ENCODE measurements around the gene LZTFL1.

Gene LZTFL1

GRCh38 chr3:45807133-45807532 is 34.8 kb downstream of the LZTFL1 start:
- FAIRE-seq: no peak

DNA sequence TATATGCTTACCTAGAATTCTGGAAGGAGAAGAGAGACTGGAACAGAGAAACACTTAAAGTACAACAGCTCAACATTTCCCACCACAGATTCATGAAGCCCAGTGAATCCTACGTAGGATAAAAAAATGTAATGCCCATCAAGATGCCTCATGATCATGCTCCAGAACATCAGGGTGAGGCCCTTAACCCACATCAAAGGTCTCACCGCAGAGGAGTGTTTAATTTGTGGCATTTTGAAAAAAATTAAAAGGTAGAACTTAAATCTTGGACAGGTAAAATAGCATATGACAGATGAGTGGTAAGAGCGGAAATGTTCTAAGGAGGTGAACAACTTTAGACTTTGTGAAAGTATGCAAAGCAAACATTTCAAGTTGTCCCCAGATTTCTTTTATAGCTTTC is 35.8 kb downstream of the LZTFL1 start:
- no peak for FAIRE-seq

DNA sequence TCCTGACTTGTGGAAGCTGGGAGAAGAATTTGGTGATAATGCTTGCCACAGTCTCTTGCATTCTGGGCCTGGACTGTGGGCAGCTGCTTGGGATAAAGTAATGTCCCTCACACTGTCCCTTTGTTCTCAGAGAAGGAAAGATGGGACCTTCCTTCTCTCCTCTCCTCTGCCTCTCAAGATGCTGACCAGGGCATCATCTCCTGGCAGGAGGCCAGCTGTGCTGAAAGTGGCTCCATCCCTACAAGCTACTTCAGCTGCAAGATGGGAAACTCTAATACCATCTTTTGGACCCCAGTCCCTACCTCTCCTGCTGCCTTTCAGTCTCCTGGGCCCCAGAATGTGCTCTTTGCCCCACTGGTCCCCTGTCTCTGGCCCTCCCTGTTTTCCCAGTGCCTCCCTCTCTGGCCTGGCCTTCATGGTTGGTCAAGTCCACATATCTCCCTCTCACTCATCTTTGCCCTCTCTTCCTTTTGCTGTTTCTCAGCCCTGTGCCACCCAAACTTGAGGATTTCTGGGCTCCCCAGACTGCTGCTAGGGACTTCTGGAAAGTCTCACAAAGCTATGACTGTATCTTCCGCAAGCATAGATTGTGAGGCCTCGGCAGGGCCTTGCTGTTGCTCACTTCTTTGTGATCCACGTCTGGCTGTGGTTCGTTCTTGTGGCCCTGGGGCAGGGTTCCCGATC is 38.5 kb downstream of the LZTFL1 start:
- no peak for FAIRE-seq

DNA sequence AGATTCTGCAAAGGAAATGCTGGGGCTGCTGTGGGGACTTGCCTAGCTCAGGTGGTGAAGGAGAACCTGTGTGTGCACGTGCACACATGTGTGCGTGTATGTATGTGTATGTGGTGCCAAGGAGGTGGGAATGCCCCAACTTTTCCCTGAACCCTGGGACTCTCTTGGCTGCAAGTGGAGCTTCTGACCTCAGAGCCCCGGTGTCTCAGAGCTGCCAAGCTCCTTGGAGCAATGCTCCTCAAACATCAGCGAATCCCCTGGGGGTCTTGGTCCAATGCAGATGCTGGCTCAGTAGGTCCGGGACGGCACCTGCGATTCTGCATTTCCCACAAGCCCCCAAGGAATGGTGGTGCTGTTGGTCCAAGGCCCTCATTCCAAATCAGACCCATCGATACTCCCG is 39.8 kb downstream of the LZTFL1 start:
- FAIRE-seq: no peak

- no peak for FAIRE-seq
Measured at GRCh38 chr3:45800611-45801010, 41.3 kb downstream of the LZTFL1 start.

- no peak for FAIRE-seq
Measured at GRCh38 chr3:45799586-45799985, 42.3 kb downstream of the LZTFL1 start.

GRCh38 chr3:45798034-45798433 is 43.9 kb downstream of the LZTFL1 start:
- no peak for FAIRE-seq

DNA sequence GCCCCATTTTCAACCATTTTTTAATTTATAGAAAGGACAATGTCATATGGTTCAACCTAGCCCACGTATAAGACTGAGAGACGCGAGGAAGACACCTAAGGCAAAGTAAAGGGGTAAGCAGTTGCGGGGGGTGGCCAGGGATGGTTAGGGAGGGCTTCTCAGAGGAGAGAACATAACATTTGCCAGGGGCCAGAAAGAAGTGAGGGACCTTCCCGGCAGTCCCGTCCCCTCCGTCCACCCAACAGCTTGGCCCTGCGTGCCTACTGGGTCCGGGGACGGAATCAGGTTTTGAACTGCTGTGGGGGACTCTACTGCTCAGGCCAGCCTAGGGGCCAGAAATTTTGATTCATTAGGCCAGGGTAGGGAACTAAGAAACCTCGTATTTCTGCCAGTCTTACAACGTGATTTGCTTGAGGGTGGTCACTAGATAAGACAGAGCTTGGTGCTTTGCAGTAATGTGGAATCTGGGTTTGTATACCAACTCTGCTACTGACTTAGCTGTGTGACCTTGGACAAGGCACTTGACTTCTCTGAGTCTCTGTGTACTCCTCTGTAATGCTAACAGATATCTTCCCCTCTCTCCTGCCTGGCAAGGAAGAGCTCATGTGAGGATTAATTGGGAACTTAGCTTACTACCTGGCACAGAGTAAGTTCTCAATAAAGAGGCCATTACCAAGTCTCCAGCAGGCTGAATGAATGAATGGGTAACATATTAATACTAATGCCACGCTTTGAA is 44.8 kb downstream of the LZTFL1 start:
- FAIRE-seq: no peak

- FAIRE-seq: no peak
Measured at GRCh38 chr3:45795882-45796765, 45.8 kb downstream of the LZTFL1 start, which contains the start of gene SLC6A20. TSS of gene SLC6A20 (minus strand) at chr3:45796536. CDS start at chr3:45796419, 117 bp downstream.

DNA sequence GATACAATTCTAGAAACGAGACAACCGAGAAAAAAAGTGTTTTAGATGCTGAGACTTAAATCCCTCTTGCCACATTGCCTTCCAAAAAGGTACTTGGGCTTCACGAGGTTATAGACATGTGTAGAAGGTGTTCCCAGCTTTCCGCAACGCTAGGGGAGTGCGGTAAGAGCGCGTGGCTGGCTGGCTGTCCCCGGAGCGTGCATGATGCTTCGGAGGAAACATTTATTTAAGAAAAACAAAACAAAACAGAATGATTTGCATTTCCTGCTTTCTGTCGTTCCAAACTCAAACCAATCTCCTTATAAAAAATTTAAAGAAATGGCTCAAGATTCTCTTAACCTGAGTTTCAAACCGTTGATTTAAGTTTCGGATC is 46.4 kb downstream of the LZTFL1 start:
- FAIRE-seq: no peak

- no peak for FAIRE-seq
Measured at GRCh38 chr3:45794660-45795059, 47.3 kb downstream of the LZTFL1 start.

DNA sequence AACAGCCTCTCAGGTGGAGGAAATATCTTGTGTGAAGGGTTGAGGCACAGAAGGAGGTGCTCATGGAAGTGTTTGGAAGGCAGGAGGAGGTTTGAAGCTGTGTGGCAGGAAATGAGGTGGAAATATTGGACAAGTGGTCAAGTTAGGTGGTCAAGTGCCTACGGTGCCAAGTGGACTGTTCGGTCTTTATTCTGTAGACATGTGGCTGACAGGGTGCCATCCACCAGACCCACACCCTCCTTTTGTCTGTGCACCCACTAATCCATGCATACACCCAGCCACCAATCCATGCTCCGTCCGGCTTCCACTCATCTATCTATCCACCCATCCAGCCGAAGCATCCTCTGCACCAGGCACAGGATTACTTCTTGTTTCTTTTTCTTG is 47.8 kb downstream of the LZTFL1 start:
- FAIRE-seq: no peak

DNA sequence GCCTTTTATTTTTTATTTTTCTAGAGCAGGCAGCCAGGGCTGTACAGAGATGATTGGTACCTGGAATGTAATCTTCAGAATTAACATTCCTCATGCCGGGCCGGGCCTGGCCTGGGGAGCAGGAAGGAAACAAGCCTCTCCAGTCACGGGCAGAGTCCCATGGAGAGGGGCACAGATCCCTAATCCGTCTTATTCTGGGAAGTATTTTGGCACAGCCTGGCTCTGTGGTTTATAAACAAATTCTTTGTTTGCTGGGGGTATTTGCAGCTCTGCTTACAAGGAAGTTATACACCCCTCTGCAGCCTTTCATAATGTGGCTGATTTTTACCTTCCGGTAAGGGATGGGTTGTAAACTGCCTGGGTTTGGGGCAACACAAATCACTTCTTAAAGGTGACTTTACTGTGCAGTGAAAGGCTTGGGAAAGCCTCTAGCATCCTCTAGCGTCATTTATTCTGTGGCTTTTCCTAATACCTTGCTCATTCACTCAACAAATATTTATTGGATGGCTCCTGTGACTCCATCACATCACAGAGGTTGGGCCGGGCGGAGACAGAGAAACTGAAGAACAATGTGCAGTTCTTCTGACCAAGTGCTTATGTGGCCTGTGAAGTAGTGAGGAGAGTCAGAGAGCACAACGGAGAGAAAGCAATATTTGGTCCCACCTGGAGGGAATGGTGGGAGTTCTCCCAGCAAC is 48.3 kb downstream of the LZTFL1 start:
- no peak for FAIRE-seq

DNA sequence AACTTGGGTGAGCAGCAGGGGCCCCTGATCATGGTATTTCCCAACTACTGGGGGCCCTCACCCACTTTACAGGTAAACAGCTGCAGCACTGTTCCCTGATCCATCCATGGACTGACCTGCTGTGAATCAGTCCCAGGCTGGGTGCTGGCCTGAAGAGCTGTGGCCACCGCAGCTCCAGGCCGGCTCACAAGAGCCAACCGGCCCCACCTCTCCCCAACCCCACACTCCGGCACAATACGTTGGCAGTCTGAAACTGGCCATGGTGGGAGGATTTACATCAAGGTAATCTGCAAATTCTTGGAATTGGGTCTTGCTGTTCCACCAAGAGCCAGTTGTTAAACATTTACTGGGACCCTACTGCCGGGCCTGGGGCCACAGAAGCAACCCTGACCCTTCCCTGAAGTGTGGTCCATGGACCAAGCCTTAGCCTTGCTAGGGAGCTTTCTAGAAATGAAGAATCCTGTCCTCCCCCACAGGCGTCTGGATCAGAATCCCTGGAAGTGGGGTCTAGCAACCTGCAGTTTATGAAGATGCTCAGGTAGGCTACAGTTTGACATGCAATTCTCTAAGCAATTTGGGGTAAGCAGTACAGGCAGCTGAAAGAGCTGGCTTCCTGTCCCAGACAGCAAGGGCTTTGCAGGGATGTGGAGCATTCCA is 49.3 kb downstream of the LZTFL1 start:
- FAIRE-seq: no peak

DNA sequence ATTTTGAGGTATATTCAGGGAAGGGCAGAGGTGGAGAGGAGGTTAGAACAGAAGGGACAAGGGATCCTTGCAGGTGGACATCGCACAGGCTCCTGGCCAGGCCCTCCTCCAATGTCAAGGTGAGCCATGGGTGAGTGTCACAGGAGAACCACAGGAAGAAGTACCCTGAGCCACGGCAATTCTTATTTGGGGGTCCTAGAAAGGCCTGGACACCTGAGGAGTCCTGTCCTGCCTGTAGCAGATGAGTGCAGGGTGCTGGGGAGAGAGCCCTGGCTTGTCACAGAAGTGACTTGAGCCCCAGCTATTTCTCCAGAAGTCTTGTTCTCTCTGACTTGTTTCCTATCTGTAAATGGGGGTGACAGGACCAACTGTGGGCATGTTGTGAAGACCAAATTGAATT is 49.9 kb downstream of the LZTFL1 start:
- no peak for FAIRE-seq

GRCh38 chr3:45790596-45790995 is 51.3 kb downstream of the LZTFL1 start:
- no peak for FAIRE-seq

DNA sequence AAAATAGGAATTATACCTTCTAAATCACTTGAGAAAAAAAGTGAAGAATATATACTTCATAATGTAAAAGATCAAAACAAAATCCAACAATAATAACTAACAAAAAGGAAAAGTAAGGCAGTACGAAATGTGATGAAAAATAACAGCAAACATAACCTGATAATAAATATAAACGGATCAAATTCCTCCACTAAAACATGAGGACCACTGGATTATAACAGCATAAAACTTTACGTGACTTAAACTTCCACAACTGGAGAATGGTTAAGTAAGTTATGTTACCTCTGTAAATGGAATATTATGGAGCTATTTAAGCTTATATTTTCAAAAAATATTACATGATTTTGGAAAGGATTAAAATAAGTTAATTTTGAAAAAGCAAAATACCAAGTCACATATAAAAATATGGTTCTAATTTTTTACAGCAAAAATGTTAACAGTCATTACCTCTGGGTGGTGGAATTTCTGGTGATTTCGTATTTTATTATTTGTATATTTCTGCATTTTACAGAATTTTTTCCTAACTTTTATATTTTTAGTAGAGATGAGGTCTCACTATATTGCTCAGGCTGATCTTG is 52.6 kb downstream of the LZTFL1 start:
- no peak for FAIRE-seq

- FAIRE-seq: no peak
Measured at GRCh38 chr3:45787551-45787950, 54.4 kb downstream of the LZTFL1 start.

DNA sequence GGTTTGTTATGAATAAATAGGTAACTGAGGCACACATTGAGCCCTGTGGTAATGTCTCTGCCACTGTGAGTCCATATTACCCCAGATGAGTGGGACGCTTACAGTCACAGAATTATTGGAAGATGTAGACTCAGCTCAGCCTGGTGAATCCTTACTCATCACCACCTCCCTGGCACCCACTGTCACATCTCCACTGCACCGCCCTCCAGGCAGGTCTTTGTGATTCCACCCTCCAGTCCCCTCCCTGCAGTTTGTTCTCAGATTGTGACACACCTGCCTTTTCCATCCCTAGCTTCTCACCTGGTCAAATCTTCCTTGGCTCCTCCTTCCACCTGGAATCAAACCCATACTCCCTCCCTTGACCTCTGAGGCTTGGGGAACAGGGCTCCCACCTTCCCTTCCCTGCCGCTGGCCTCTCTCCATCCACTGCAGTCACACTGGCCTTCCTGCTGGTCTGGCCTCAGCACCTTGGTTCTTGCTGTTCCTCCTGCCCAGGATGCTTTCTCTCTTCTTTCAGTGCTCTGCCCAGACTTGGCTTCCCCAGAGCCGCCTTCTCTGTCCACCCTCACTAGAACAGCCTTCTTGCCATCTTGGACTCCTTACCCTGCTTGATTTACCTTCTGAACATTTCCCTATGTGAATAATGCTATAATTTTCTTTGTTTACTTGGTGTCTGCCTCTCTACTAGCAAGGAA is 55.0 kb downstream of the LZTFL1 start:
- no peak for FAIRE-seq

GRCh38 chr3:45785605-45786150 is 56.2 kb downstream of the LZTFL1 start:
- FAIRE-seq: no peak

DNA sequence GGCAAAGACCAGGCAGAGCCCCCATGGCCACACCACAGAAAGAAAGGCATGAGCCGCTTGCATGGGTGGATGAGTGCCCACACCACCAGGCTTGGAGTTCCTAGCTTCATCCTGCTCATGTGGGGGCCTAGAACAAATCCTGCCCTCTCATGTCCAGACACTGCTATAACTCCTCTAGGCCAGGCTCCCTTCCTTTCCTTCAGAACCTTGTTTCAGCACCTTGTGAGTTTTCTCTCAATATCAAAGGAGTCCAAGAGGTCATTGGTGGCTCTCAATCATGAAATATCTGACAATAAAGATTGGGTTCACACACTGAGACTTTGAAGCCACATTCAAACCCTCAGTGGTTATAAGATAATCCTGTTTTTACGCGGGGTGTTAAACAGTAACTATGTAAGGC is 58.3 kb downstream of the LZTFL1 start:
- no peak for FAIRE-seq
